ENCODE data around the gene CDH4.

- TF ChIP-seq CTCF (IDR thresholded peaks at IDR 0.05): no peak
- no peak for TF ChIP-seq SIN3A (IDR thresholded peaks at IDR 0.05; ENCODE audit: borderline replicate concordance, insufficient read depth, low read depth, low read length)
Measured at GRCh38 chr20:61955668-61956395, 703.8 kb downstream of the CDH4 start.
